SK-N-MC (cell line): ENCODE measurements around the gene CD99L2.

ENCODE experiments used
- EZH2 ChIP-seq: fragments of 200-600 bp; sonication (generic); IDR thresholded peaks from one replicate; pipeline ENCODE4 v1.6.1; 2017; ENCODE audit warnings: antibody characterized with exemption
- POLR2AphosphoS5 ChIP-seq: IDR thresholded peaks from 2 replicates; pipeline ENCODE4 v1.6.1; 2012; ENCODE audit warnings: mild to moderate bottlenecking, low read depth, low read length, borderline replicate concordance

GRCh38 chrX:150773117-150773516 is 125.4 kb downstream of the CD99L2 start:
- no peak for TF ChIP-seq EZH2
- TF ChIP-seq POLR2AphosphoS5, result no peak
